HepG2 (cell line): Measurements from ENCODE around the gene NT5C3B. TPM values are rescaled to one million over a fixed set of nuclear protein-coding genes. Genes with fewer than 3 reads are reported as not detected.

Source experiments
- ATAC-seq: fragments of 200-7000 bp; cut with Tn5 transposase; 3 replicates; pipeline ENCODE4 v1.9.1; 2020; ENCODE audit warnings: mild to moderate bottlenecking, moderate library complexity
- BruUV-seq: library from RNA; stranded (reverse); fragments of 400-500 nt; replicated peaks from 2 replicates; lab custom pipeline; 2021; lab: Mats Ljungman, UMichigan
- CTCF ChIA-PET: fragments of 300-600 bp; formaldehyde crosslinking; extraction: SDS; loops from one replicate; lab custom pipeline; 2021; ENCODE audit warnings: low total read pairs, inconsistent platforms, low intra/inter-chr PET ratio; lab: Yijun Ruan, JAX
- POLR2A ChIA-PET: fragments of 350-600 bp; sonication (Branson Sonifier 250); formaldehyde crosslinking; loops from one replicate; lab custom pipeline; 2020; ENCODE audit warnings: antibody characterized with exemption, inconsistent platforms; lab: Yijun Ruan, JAX
- DNase-seq: peaks from one replicate; pipeline ENCODE4 v3.0.0-alpha.2; 2015; ENCODE audit warnings: low spot score
- FAIRE-seq: peaks from 3 replicates; lab custom pipeline; 2011; peaks lifted over from hg19 to GRCh38; lab: Jason Lieb, UNC
- H2AFZ ChIP-seq: one replicate; pipeline ENCODE4 v1.6.1; 2011; ENCODE audit warnings: low read length, inconsistent platforms
- H3K27ac ChIP-seq: fragments of 300-600 bp; 3 replicates; pipeline ENCODE4 v1.8.0; 2011; ENCODE audit warnings: mixed run types, mild to moderate bottlenecking, mixed read lengths, low read length, inconsistent platforms; ENCODE audit not compliant: insufficient read depth; ENCODE audit errors: extremely low read length
- H3K27me3 ChIP-seq, 2 experiments: fragments of 200-600 bp in 1 of 2; 2 replicates in 1 of 2; 3 replicates in 1 of 2; pipeline versions ENCODE4 v1.6.0 to v1.8.0; 2011; ENCODE audit warnings: low read length in 2 of 2, mild to moderate bottlenecking in 2 of 2, moderate library complexity in 2 of 2, inconsistent platforms in 1 of 2; ENCODE audit not compliant: insufficient read depth in 2 of 2, control insufficient read depth in 1 of 2
- H3K36me3 ChIP-seq, 2 experiments: fragments of 200-600 bp in 1 of 2; replicated peaks in 1 of 2; 2 replicates in 1 of 2; 3 replicates in 1 of 2; pipeline versions ENCODE4 v1.5.1 to v1.8.0; 2011; ENCODE audit warnings: low read length in 2 of 2, inconsistent platforms in 1 of 2; ENCODE audit not compliant: insufficient read depth in 2 of 2, control insufficient read depth in 1 of 2
- H3K4me1 ChIP-seq: 2 replicates; pipeline ENCODE4 v1.5.1; 2012; ENCODE audit warnings: low read length, inconsistent platforms; ENCODE audit not compliant: insufficient read depth
- H3K4me2 ChIP-seq: 2 replicates; pipeline ENCODE4 v1.6.0; 2011; ENCODE audit warnings: low read depth, low read length, inconsistent platforms
- H3K4me3 ChIP-seq, 3 experiments: fragments of 200-600 bp in 1 of 3; sonication (generic), shearing (Covaris generic) in 1 of 3; replicated peaks in 1 of 3; 2 replicates each; pipeline ENCODE4 v1.5.1; 2011 to 2016; ENCODE audit warnings: low read length in 3 of 3, inconsistent platforms in 2 of 3, low read depth in 2 of 3, mild to moderate bottlenecking in 2 of 3, control low read depth in 1 of 3, mixed read lengths in 1 of 3; ENCODE audit not compliant: insufficient read depth in 1 of 3
- H3K79me2 ChIP-seq: one replicate; pipeline ENCODE4 v1.6.1; 2011; ENCODE audit warnings: low read length, inconsistent platforms; ENCODE audit not compliant: insufficient read depth
- H3K9ac ChIP-seq: 2 replicates; pipeline ENCODE4 v1.6.0; 2011; ENCODE audit warnings: mild to moderate bottlenecking, low read depth, low read length, inconsistent platforms; ENCODE audit not compliant: insufficient read depth
- H3K9me3 ChIP-seq: 2 replicates; pipeline ENCODE4 v1.5.1; 2012; ENCODE audit warnings: mild to moderate bottlenecking, low read length
- H4K20me1 ChIP-seq: 2 replicates; pipeline ENCODE4 v1.6.0; 2011; ENCODE audit warnings: inconsistent platforms, mild to moderate bottlenecking, low read length, moderate library complexity; ENCODE audit not compliant: insufficient read depth
- FOXA1 ChIP-seq, 2 experiments: fragments of 450-650 bp in 1 of 2; sonication (generic) in 1 of 2; formaldehyde crosslinking in 1 of 2; IDR thresholded peaks; 2 replicates each; pipeline versions ENCODE4 v1.4.0 to v1.6.1; 2016 to 2020; ENCODE audit warnings: missing genetic modification reagents in 1 of 2
- HNF1B ChIP-seq: sonication (generic); formaldehyde crosslinking; IDR thresholded peaks from 2 replicates; pipeline ENCODE4 v1.5.1; 2020; ENCODE audit warnings: mild to moderate bottlenecking, moderate library complexity, missing genetic modification reagents
- IRF1 ChIP-seq: sonication (generic); formaldehyde crosslinking; IDR thresholded peaks from 2 replicates; pipeline ENCODE4 v1.4.0; 2020; ENCODE audit warnings: low read depth, mild to moderate bottlenecking, missing genetic modification reagents
- MTF2 ChIP-seq: sonication (generic); formaldehyde crosslinking; IDR thresholded peaks from 2 replicates; pipeline ENCODE4 v1.5.0; 2020; ENCODE audit warnings: missing genetic modification reagents, borderline replicate concordance
- NONO ChIP-seq, 2 experiments: fragments of 450-650 bp in 1 of 2; sonication (generic) in 1 of 2; formaldehyde crosslinking in 1 of 2; IDR thresholded peaks in 1 of 2; conservative IDR thresholded peaks in 1 of 2; 2 replicates each; pipeline versions ENCODE4 v1.6.1 to v1.8.0; 2017 to 2022; ENCODE audit warnings: mild to moderate bottlenecking in 1 of 2, missing genetic modification reagents in 1 of 2, moderate library complexity in 1 of 2
- ZBED4 ChIP-seq: sonication (generic); formaldehyde crosslinking; IDR thresholded peaks from 2 replicates; pipeline ENCODE4 v1.4.0; 2020; ENCODE audit warnings: missing genetic modification reagents, borderline replicate concordance
- ZNF460 ChIP-seq: sonication (generic); formaldehyde crosslinking; IDR thresholded peaks from 2 replicates; pipeline ENCODE4 v1.5.1; 2020; ENCODE audit warnings: missing genetic modification reagents, mild to moderate bottlenecking, borderline replicate concordance
- ZNF629 ChIP-seq: sonication (generic); formaldehyde crosslinking; conservative IDR thresholded peaks from 2 replicates; pipeline ENCODE4 v1.5.0; 2020; ENCODE audit warnings: missing genetic modification reagents
- ZNF674 ChIP-seq: sonication (generic); formaldehyde crosslinking; IDR thresholded peaks from 2 replicates; pipeline ENCODE4 v1.5.0; 2020; ENCODE audit warnings: low read depth, mild to moderate bottlenecking, missing genetic modification reagents
- ZNF687 ChIP-seq: sonication (generic); formaldehyde crosslinking; IDR thresholded peaks from 2 replicates; pipeline ENCODE4 v1.5.1; 2020; ENCODE audit warnings: mild to moderate bottlenecking, missing genetic modification reagents, moderate library complexity
- WGBS: methylation state at CpG from one replicate; pipeline ENCODE4 v1.1.6; 2017; ENCODE audit warnings: low lambda C conversion rate; 5-methylcytosine and 5-hydroxymethylcytosine counted together
- in situ Hi-C: cut with HindIII; loops from 2 replicates; pipeline ENCODE4 v1.10.0; 2017; ENCODE audit warnings: low pct_unique_long_range_greater_than_20kb; ENCODE audit not compliant: extremely low pct_ligation_motif_present
- intact Hi-C: fragments of 100-400 bp; cut with micrococcal nuclease; formaldehyde crosslinking; loops from one replicate; pipeline ENCODE4 v1.10.0; 2022; ENCODE audit not compliant: unreplicated experiment
- polyA plus RNA-seq, 8 experiments: library from polyadenylated mRNA; depleted of rRNA in 3 of 8; stranded (reverse) in 7 of 8; unstranded in 1 of 8; fragments of >200 nt; fragmentation: Illumina TruSeq in 4 of 8; extraction: Trizol in 4 of 8; gene quantifications; 2 replicates each; pipeline versions ENCODE4 v1.2.1 to v1.2.3, GENCODE V29; 2011 to 2016; ENCODE audit warnings: low read depth in 4 of 8, missing spikeins in 1 of 8, mixed read lengths in 1 of 8; ENCODE audit not compliant: insufficient read depth in 1 of 8
- total RNA-seq, 5 experiments: library from RNA; depleted of rRNA; stranded (reverse); fragments of >200 nt; fragmentation: Illumina TruSeq; extraction: Trizol; gene quantifications; 2 replicates each; pipeline ENCODE4 v1.2.3, GENCODE V29; 2016; ENCODE audit warnings: low read depth in 1 of 5

The NT5C3B gene
- total and polyA plus RNA-seq, 2 of the 13 experiments (the other 11 are each of a cell fraction or from before 2014, with no cell fraction given): 104 to 126 TPM

- TF ChIP-seq ZNF687 (CRISPR knock-in tag): peak; percentile 57
- TF ChIP-seq MTF2 (CRISPR knock-in tag): no peak
- TF ChIP-seq IRF1: 0 out of 2 replicates have a peak, but pooled peaks have one; percentile 30
- no peak for TF ChIP-seq HNF1B
Measured at GRCh38 chr17:41825175-41825845, 10.7 kb downstream of the NT5C3B start (continued).

- H3K9ac ChIP-seq: no peak overlapping the region
- H3K79me2 ChIP-seq: no peaks in the 10 kb centered on the region
- DNase-seq (no peak), ATAC-seq (no peak), FAIRE-seq (no peak)
- intact Hi-C loops: no loop called here
- ChIA-PET POLR2A (interaction anchor here (0.7 to 1.1 kb wide), 3 partner anchors 11 to 149 kb away, joined by 3 read pairs; partner anchors contain the start of genes FKBP10 and NT5C3B), CTCF (no interaction called here)
- H2AFZ ChIP-seq: no peak overlapping the region
- in situ Hi-C loops: no loop called here
- no peaks in the 10 kb centered on the region for H3K9me3 ChIP-seq
- peaks cover 37% of the 10 kb centered on the region for H3K4me1 ChIP-seq
- no peaks in the 10 kb centered on the region for H3K27me3 ChIP-seq
- peaks cover 9% of the 10 kb centered on the region; the same call in 1 of the 2 replicates for H4K20me1 ChIP-seq
- no peak overlapping the region for H3K4me2 ChIP-seq
- no peak overlapping the region for H3K4me3 ChIP-seq
- peaks cover 24 to 60% of the 10 kb centered on the region in 2 experiments for H3K36me3 ChIP-seq
- 85% methylated on average over 6 of the region's 7 CpGs for WGBS
- no peak overlapping the region for H3K27ac ChIP-seq
- BruUV-seq: no TSS peak
- TF ChIP-seq ZNF629: no peak
- no peak for TF ChIP-seq ZBED4 (CRISPR knock-in tag)
- TF ChIP-seq NONO (IDR thresholded peaks at IDR 0.05): no peak
- TF ChIP-seq NONO (CRISPR knock-in tag; conservative IDR thresholded peaks at IDR 0.05): no peak
- no peak for TF ChIP-seq ZNF460 (CRISPR knock-in tag)
- no peak for TF ChIP-seq FOXA1 (IDR thresholded peaks at IDR 0.05)
- no peak for TF ChIP-seq FOXA1 (CRISPR knock-in tag; IDR thresholded peaks at IDR 0.05)
- TF ChIP-seq ZNF674 (CRISPR knock-in tag): no peak
Measured at GRCh38 chr17:41824086-41824485, 11.9 kb downstream of the NT5C3B start.
